HepG2 (cell line): ENCODE results near the gene THADA. TPM values are rescaled to one million over a fixed set of nuclear protein-coding genes. Genes with fewer than 3 reads are reported as not detected.

Experiments
- ATAC-seq: fragments of 200-7000 bp; cut with Tn5 transposase; 3 replicates; pipeline ENCODE4 v1.9.1; 2020; ENCODE audit warnings: mild to moderate bottlenecking, moderate library complexity
- BruUV-seq: library from RNA; stranded (reverse); fragments of 400-500 nt; replicated peaks from 2 replicates; lab custom pipeline; 2021; lab: Mats Ljungman, UMichigan
- CTCF ChIA-PET: fragments of 300-600 bp; formaldehyde crosslinking; extraction: SDS; loops from one replicate; lab custom pipeline; 2021; ENCODE audit warnings: low total read pairs, inconsistent platforms, low intra/inter-chr PET ratio; lab: Yijun Ruan, JAX
- POLR2A ChIA-PET: fragments of 350-600 bp; sonication (Branson Sonifier 250); formaldehyde crosslinking; loops from one replicate; lab custom pipeline; 2020; ENCODE audit warnings: antibody characterized with exemption, inconsistent platforms; lab: Yijun Ruan, JAX
- DNase-seq: peaks from one replicate; pipeline ENCODE4 v3.0.0-alpha.2; 2015; ENCODE audit warnings: low spot score
- FAIRE-seq: peaks from 3 replicates; lab custom pipeline; 2011; peaks lifted over from hg19 to GRCh38; lab: Jason Lieb, UNC
- H2AFZ ChIP-seq: one replicate; pipeline ENCODE4 v1.6.1; 2011; ENCODE audit warnings: low read length, inconsistent platforms
- H3K27ac ChIP-seq: fragments of 300-600 bp; 3 replicates; pipeline ENCODE4 v1.8.0; 2011; ENCODE audit warnings: mixed run types, mild to moderate bottlenecking, mixed read lengths, low read length, inconsistent platforms; ENCODE audit not compliant: insufficient read depth; ENCODE audit errors: extremely low read length
- H3K27me3 ChIP-seq, 2 experiments: fragments of 200-600 bp in 1 of 2; 2 replicates in 1 of 2; 3 replicates in 1 of 2; pipeline versions ENCODE4 v1.6.0 to v1.8.0; 2011; ENCODE audit warnings: low read length in 2 of 2, mild to moderate bottlenecking in 2 of 2, moderate library complexity in 2 of 2, inconsistent platforms in 1 of 2; ENCODE audit not compliant: insufficient read depth in 2 of 2, control insufficient read depth in 1 of 2
- H3K36me3 ChIP-seq, 2 experiments: fragments of 200-600 bp in 1 of 2; replicated peaks in 1 of 2; 2 replicates in 1 of 2; 3 replicates in 1 of 2; pipeline versions ENCODE4 v1.5.1 to v1.8.0; 2011; ENCODE audit warnings: low read length in 2 of 2, inconsistent platforms in 1 of 2; ENCODE audit not compliant: insufficient read depth in 2 of 2, control insufficient read depth in 1 of 2
- H3K4me1 ChIP-seq: 2 replicates; pipeline ENCODE4 v1.5.1; 2012; ENCODE audit warnings: low read length, inconsistent platforms; ENCODE audit not compliant: insufficient read depth
- H3K4me2 ChIP-seq: 2 replicates; pipeline ENCODE4 v1.6.0; 2011; ENCODE audit warnings: low read depth, low read length, inconsistent platforms
- H3K4me3 ChIP-seq, 3 experiments: fragments of 200-600 bp in 1 of 3; sonication (generic), shearing (Covaris generic) in 1 of 3; replicated peaks in 1 of 3; 2 replicates each; pipeline ENCODE4 v1.5.1; 2011 to 2016; ENCODE audit warnings: low read length in 3 of 3, inconsistent platforms in 2 of 3, low read depth in 2 of 3, mild to moderate bottlenecking in 2 of 3, control low read depth in 1 of 3, mixed read lengths in 1 of 3; ENCODE audit not compliant: insufficient read depth in 1 of 3
- H3K79me2 ChIP-seq: one replicate; pipeline ENCODE4 v1.6.1; 2011; ENCODE audit warnings: low read length, inconsistent platforms; ENCODE audit not compliant: insufficient read depth
- H3K9ac ChIP-seq: 2 replicates; pipeline ENCODE4 v1.6.0; 2011; ENCODE audit warnings: mild to moderate bottlenecking, low read depth, low read length, inconsistent platforms; ENCODE audit not compliant: insufficient read depth
- H3K9me3 ChIP-seq: 2 replicates; pipeline ENCODE4 v1.5.1; 2012; ENCODE audit warnings: mild to moderate bottlenecking, low read length
- H4K20me1 ChIP-seq: 2 replicates; pipeline ENCODE4 v1.6.0; 2011; ENCODE audit warnings: inconsistent platforms, mild to moderate bottlenecking, low read length, moderate library complexity; ENCODE audit not compliant: insufficient read depth
- ASH2L ChIP-seq: fragments of 300-600, 200-600 bp; sonication (generic); IDR thresholded peaks from 2 replicates; pipeline ENCODE4 v1.7.0; 2017; ENCODE audit warnings: low read depth, mild to moderate bottlenecking, moderate library complexity, mixed read lengths, low read length; ENCODE audit not compliant: insufficient read length
- BCL6 ChIP-seq: IDR thresholded peaks from 2 replicates; pipeline ENCODE4 v1.6.1; 2016; ENCODE audit warnings: missing genetic modification reagents, missing compliant biosample characterization
- CEBPG ChIP-seq: IDR thresholded peaks from 2 replicates; pipeline ENCODE4 v1.6.1; 2016
- CREBL2 ChIP-seq: sonication (generic); formaldehyde crosslinking; IDR thresholded peaks from 2 replicates; pipeline ENCODE4 v1.8.1; 2023; ENCODE audit warnings: missing genetic modification reagents, mild to moderate bottlenecking, borderline replicate concordance
- GATAD2A ChIP-seq: IDR thresholded peaks from 2 replicates; pipeline ENCODE4 v1.6.1; 2016
- MED1 ChIP-seq: sonication (generic); formaldehyde crosslinking; IDR thresholded peaks from 2 replicates; pipeline ENCODE4 v1.4.0; 2020; ENCODE audit warnings: missing genetic modification reagents
- NONO ChIP-seq, 2 experiments: fragments of 450-650 bp in 1 of 2; sonication (generic) in 1 of 2; formaldehyde crosslinking in 1 of 2; IDR thresholded peaks in 1 of 2; conservative IDR thresholded peaks in 1 of 2; 2 replicates each; pipeline versions ENCODE4 v1.6.1 to v1.8.0; 2017 to 2022; ENCODE audit warnings: mild to moderate bottlenecking in 1 of 2, missing genetic modification reagents in 1 of 2, moderate library complexity in 1 of 2
- RARA ChIP-seq: IDR thresholded peaks from 2 replicates; pipeline ENCODE4 v1.6.1; 2016; ENCODE audit warnings: missing genetic modification reagents, missing compliant biosample characterization
- SALL1 ChIP-seq: sonication (generic); formaldehyde crosslinking; IDR thresholded peaks from 2 replicates; pipeline ENCODE4 v1.8.0; 2022; ENCODE audit warnings: mild to moderate bottlenecking, missing genetic modification reagents
- SMAD3 ChIP-seq: sonication (generic); formaldehyde crosslinking; IDR thresholded peaks from 2 replicates; pipeline ENCODE4 v1.4.0; 2020; ENCODE audit warnings: missing genetic modification reagents
- SP1 ChIP-seq, 2 experiments: fragments of 450-650 bp in 1 of 2; sonication (generic) in 1 of 2; formaldehyde crosslinking in 1 of 2; IDR thresholded peaks; 2 replicates each; pipeline versions ENCODE4 v1.4.0 to v1.6.1; 2016 to 2020; ENCODE audit warnings: missing genetic modification reagents in 1 of 2
- TGIF2 ChIP-seq: IDR thresholded peaks from 2 replicates; pipeline ENCODE4 v1.6.1; 2016; ENCODE audit warnings: control low read depth, missing compliant biosample characterization
- ZBTB38 ChIP-seq: sonication (generic); formaldehyde crosslinking; IDR thresholded peaks from 2 replicates; pipeline ENCODE4 v1.5.1; 2020; ENCODE audit warnings: mild to moderate bottlenecking, missing genetic modification reagents
- ZFX ChIP-seq: sonication (generic); formaldehyde crosslinking; IDR thresholded peaks from 2 replicates; pipeline ENCODE4 v1.4.0; 2020; ENCODE audit warnings: mild to moderate bottlenecking, low read depth, missing genetic modification reagents, moderate library complexity
- ZMYM4 ChIP-seq: sonication (generic); formaldehyde crosslinking; IDR thresholded peaks from 2 replicates; pipeline ENCODE4 v1.8.1; 2023; ENCODE audit warnings: mild to moderate bottlenecking, missing genetic modification reagents
- ZNF235 ChIP-seq: sonication (generic); formaldehyde crosslinking; IDR thresholded peaks from 2 replicates; pipeline ENCODE4 v1.8.1; 2023; ENCODE audit warnings: mild to moderate bottlenecking, missing genetic modification reagents, borderline replicate concordance
- ZNF501 ChIP-seq: sonication (generic); formaldehyde crosslinking; IDR thresholded peaks from 2 replicates; pipeline ENCODE4 v1.5.1; 2020; ENCODE audit warnings: mild to moderate bottlenecking, moderate library complexity, missing genetic modification reagents
- ZNF644 ChIP-seq: IDR thresholded peaks from 2 replicates; pipeline ENCODE4 v1.6.1; 2016; ENCODE audit warnings: low read depth
- ZNF687 ChIP-seq: sonication (generic); formaldehyde crosslinking; IDR thresholded peaks from 2 replicates; pipeline ENCODE4 v1.5.1; 2020; ENCODE audit warnings: mild to moderate bottlenecking, missing genetic modification reagents, moderate library complexity
- WGBS: methylation state at CpG from one replicate; pipeline ENCODE4 v1.1.6; 2017; ENCODE audit warnings: low lambda C conversion rate; 5-methylcytosine and 5-hydroxymethylcytosine counted together
- in situ Hi-C: cut with HindIII; loops from 2 replicates; pipeline ENCODE4 v1.10.0; 2017; ENCODE audit warnings: low pct_unique_long_range_greater_than_20kb; ENCODE audit not compliant: extremely low pct_ligation_motif_present
- intact Hi-C: fragments of 100-400 bp; cut with micrococcal nuclease; formaldehyde crosslinking; loops from one replicate; pipeline ENCODE4 v1.10.0; 2022; ENCODE audit not compliant: unreplicated experiment
- polyA plus RNA-seq, 8 experiments: library from polyadenylated mRNA; depleted of rRNA in 3 of 8; stranded (reverse) in 7 of 8; unstranded in 1 of 8; fragments of >200 nt; fragmentation: Illumina TruSeq in 4 of 8; extraction: Trizol in 4 of 8; gene quantifications; 2 replicates each; pipeline versions ENCODE4 v1.2.1 to v1.2.3, GENCODE V29; 2011 to 2016; ENCODE audit warnings: low read depth in 4 of 8, missing spikeins in 1 of 8, mixed read lengths in 1 of 8; ENCODE audit not compliant: insufficient read depth in 1 of 8
- total RNA-seq, 5 experiments: library from RNA; depleted of rRNA; stranded (reverse); fragments of >200 nt; fragmentation: Illumina TruSeq; extraction: Trizol; gene quantifications; 2 replicates each; pipeline ENCODE4 v1.2.3, GENCODE V29; 2016; ENCODE audit warnings: low read depth in 1 of 5

The THADA gene
- total and polyA plus RNA-seq, 2 of the 13 experiments (the other 11 are each of a cell fraction or from before 2014, with no cell fraction given) = 12.7 to 21.7 TPM

GRCh38 chr2:43376523-43377198 lies 219.2 kb downstream of the THADA start:
- Histone ChIP-seq H3K27ac (peak overlapping the region; percentile 49), H4K20me1 (no peaks in the 10 kb centered on the region), H3K4me1 (peaks cover 84% of the 10 kb centered on the region), H3K4me3 (peak overlapping the region in 2 of 3 experiments; percentile 15 to 24; a peak in 1 of 6 replicates), H3K79me2 (no peaks in the 10 kb centered on the region), H3K36me3 (no peaks in the 10 kb centered on the region), H3K4me2 (peak overlapping the region; percentile 63), H3K9ac (no peak overlapping the region), H3K9me3 (no peaks in the 10 kb centered on the region), H3K27me3 (no peaks in the 10 kb centered on the region), H2AFZ (peak overlapping the region; percentile 4)
- peak; percentile 62 for FAIRE-seq
- in situ Hi-C loops = no loop called here
- POLR2A ChIA-PET = interaction anchor here (1.1 to 2.4 kb wide), 4 partner anchors 13 to 155 kb away, joined by 3 to 14 read pairs (median 7); no protein-coding TSS in a partner anchor
- 58% methylated on average over 8 of the region's 8 CpGs for WGBS
- intact Hi-C loops = loop anchor here (1.0 to 5.0 kb wide), 3 partner anchors 48 to 84 kb away; no protein-coding TSS in a partner anchor
- DNase-seq = peak; percentile 43
- CTCF ChIA-PET = no interaction called here
- peak; percentile 84 for ATAC-seq
- no TSS peak for BruUV-seq
- TF ChIP-seq ASH2L (no peak), TGIF2 (CRISPR knock-in tag) (0 out of 2 replicates have a peak, but pooled peaks have one; percentile 55), ZBTB38 (CRISPR knock-in tag) (peak; percentile 51; the same call in 1 of the 2 replicates), ZNF644 (CRISPR knock-in tag) (0 out of 2 replicates have a peak, but pooled peaks have one; percentile 32), SP1 (IDR thresholded peaks at IDR 0.05) (no peak), SP1 (CRISPR knock-in tag; IDR thresholded peaks at IDR 0.05) (no peak), SALL1 (CRISPR knock-in tag) (peak; percentile 40; the same call in 1 of the 2 replicates), NONO (IDR thresholded peaks at IDR 0.05) (no peak), NONO (CRISPR knock-in tag; conservative IDR thresholded peaks at IDR 0.05) (0 out of 2 replicates have a peak, but pooled peaks have one; percentile 12), RARA (no peak), ZMYM4 (CRISPR knock-in tag) (peak; percentile 12; the same call in 1 of the 2 replicates), CREBL2 (no peak), ZNF501 (CRISPR knock-in tag) (0 out of 2 replicates have a peak, but pooled peaks have one; percentile 38), ZNF235 (no peak), BCL6 (CRISPR knock-in tag) (peak; percentile 74), ZFX (CRISPR knock-in tag) (no peak), SMAD3 (no peak), ZNF687 (CRISPR knock-in tag) (no peak), GATAD2A (CRISPR knock-in tag) (peak; percentile 35; the same call in 1 of the 2 replicates), MED1 (peak; percentile 12; the same call in 1 of the 2 replicates), CEBPG (CRISPR knock-in tag) (peak; percentile 57)
